HG03520 (cell line): ENCODE results near the gene KRTAP4-11.
"Not testable (repeated sequence)": the region's sequence is repeated elsewhere in the genome, so short reads cannot be mapped to it uniquely, and the experiment has no call there.

Experiments
- ATAC-seq: cut with Tn5 transposase; IDR thresholded peaks from one replicate; pipeline ENCODE4 v1.9.1; 2021; ENCODE audit warnings: mild to moderate bottlenecking, moderate library complexity; ENCODE audit not compliant: unreplicated experiment

KRTAP4-11 gene

GRCh38 chr17:41088760-41089352, 29.3 kb downstream of the KRTAP4-11 start:
- not testable (repeated sequence) for ATAC-seq

GRCh38 chr17:41084100-41084856, 33.9 kb downstream of the KRTAP4-11 start, which contains the start of gene KRTAP4-7:
TSS of gene KRTAP4-7 (plus strand) at chr17:41084150. CDS start at chr17:41084207, 57 bp downstream.
- ATAC-seq, result not testable (repeated sequence)

GRCh38 chr17:41083427-41083826, 34.7 kb downstream of the KRTAP4-11 start:
- not testable (repeated sequence) for ATAC-seq

GRCh38 chr17:41082626-41083025, 35.5 kb downstream of the KRTAP4-11 start:
- no peak for ATAC-seq

- no peak for ATAC-seq
These were observed 41.4 kb downstream of the KRTAP4-11 start for GRCh38 chr17:41076788-41077187.

GRCh38 chr17:41073676-41074075, 44.5 kb downstream of the KRTAP4-11 start:
- ATAC-seq, result no peak

- no peak for ATAC-seq
These were observed 46.4 kb downstream of the KRTAP4-11 start for GRCh38 chr17:41071606-41072360.

GRCh38 chr17:41069031-41069430, 49.1 kb downstream of the KRTAP4-11 start:
- no peak for ATAC-seq

- ATAC-seq, result no peak
These were observed 50.9 kb downstream of the KRTAP4-11 start for GRCh38 chr17:41067281-41067680.
